ENCODE measurements around the gene SYNGR4.
"Not testable (repeated sequence)": the region's sequence is repeated elsewhere in the genome, so short reads cannot be mapped to it uniquely, and the experiment has no call there.

Gene SYNGR4

GRCh38 chr19:48371367-48371766 lies 7.2 kb downstream of the SYNGR4 start:
- no peak for DNase-seq (ENCODE audit: low spot score)

- DNase-seq (ENCODE audit: low spot score), result not testable (repeated sequence)
Observed at GRCh38 chr19:48371771-48372170, 7.6 kb downstream of the SYNGR4 start.

GRCh38 chr19:48372904-48373303 lies 8.7 kb downstream of the SYNGR4 start:
- peak; percentile 59 for DNase-seq (ENCODE audit: low spot score)

- no peak for DNase-seq (ENCODE audit: low spot score)
Observed at GRCh38 chr19:48373567-48373966, 9.4 kb downstream of the SYNGR4 start.

GRCh38 chr19:48378194-48378570 lies 14.0 kb downstream of the SYNGR4 start:
- no peak for DNase-seq (ENCODE audit: low spot score)

GRCh38 chr19:48379058-48379457 lies 14.9 kb downstream of the SYNGR4 start:
- no peak for DNase-seq (ENCODE audit: low spot score)

- DNase-seq (ENCODE audit: low spot score), result no peak
Observed at GRCh38 chr19:48381178-48381950, 17.2 kb downstream of the SYNGR4 start.

- no peak for DNase-seq (ENCODE audit: low spot score)
Observed at GRCh38 chr19:48382286-48382685, 18.1 kb downstream of the SYNGR4 start.

- DNase-seq (ENCODE audit: low spot score), result no peak
Observed at GRCh38 chr19:48385461-48386087, 21.4 kb downstream of the SYNGR4 start.

GRCh38 chr19:48386981-48387380 lies 22.8 kb downstream of the SYNGR4 start:
- DNase-seq (ENCODE audit: low spot score), result no peak

GRCh38 chr19:48390188-48391099 lies 26.3 kb downstream of the SYNGR4 start:
- DNase-seq (ENCODE audit: low spot score), result peak; percentile 63

GRCh38 chr19:48391100-48392005 lies 27.2 kb downstream of the SYNGR4 start, which contains the start of gene KDELR1:
Gene KDELR1 (minus strand): TSS chr19:48391551. CDS start chr19:48391358, 193 bp downstream.
- DNase-seq (ENCODE audit: low spot score), result peak; percentile 76

GRCh38 chr19:48392006-48392344 lies 27.8 kb downstream of the SYNGR4 start:
- DNase-seq (ENCODE audit: low spot score), result not testable (repeated sequence)

- no peak for DNase-seq (ENCODE audit: low spot score)
Observed at GRCh38 chr19:48392860-48393558, 28.8 kb downstream of the SYNGR4 start.

GRCh38 chr19:48393559-48394330 lies 29.6 kb downstream of the SYNGR4 start, which contains the start of gene GRIN2D:
Gene GRIN2D (plus strand): TSS chr19:48393668. CDS start chr19:48398393, 4,725 bp downstream.
- no peak for DNase-seq (ENCODE audit: low spot score)

GRCh38 chr19:48394331-48395169 lies 30.4 kb downstream of the SYNGR4 start:
- DNase-seq (ENCODE audit: low spot score), result no peak

GRCh38 chr19:48395170-48395455 lies 30.9 kb downstream of the SYNGR4 start:
- DNase-seq (ENCODE audit: low spot score), result no peak

- no peak for DNase-seq (ENCODE audit: low spot score)
Observed at GRCh38 chr19:48395499-48395898, 31.3 kb downstream of the SYNGR4 start.

Measured in kidney tubule cell (primary cell).